Memory B cell (primary cell): ENCODE results near the gene QKI.

Experiments
- ATAC-seq: fragments of 150-1000 bp; cut with Tn5 transposase; 2 replicates; pipeline ENCODE4 v1.10.0; 2021; ENCODE audit warnings: low read depth, mild to moderate bottlenecking, moderate library complexity
- DNase-seq, 2 donors: peaks; one replicate each; pipeline ENCODE4 v3.0.0; 2022; ENCODE audit warnings: low spot score in 2 of 2
- H3K27ac Mint-ChIP-seq: one replicate; pipeline ENCODE4 v1.8.0; 2022; ENCODE audit warnings: mild to moderate bottlenecking, moderate library complexity, mixed read lengths
- H3K27me3 Mint-ChIP-seq: one replicate; pipeline ENCODE4 v1.8.0; 2022; ENCODE audit warnings: mixed read lengths
- H3K36me3 Mint-ChIP-seq: one replicate; pipeline ENCODE4 v1.8.0; 2022; ENCODE audit warnings: mild to moderate bottlenecking, mixed read lengths
- H3K4me1 Mint-ChIP-seq: one replicate; pipeline ENCODE4 v1.8.0; 2022; ENCODE audit warnings: mixed read lengths
- H3K4me3 Mint-ChIP-seq: one replicate; pipeline ENCODE4 v1.8.0; 2022; ENCODE audit warnings: mild to moderate bottlenecking, moderate library complexity, mixed read lengths
- H3K9me3 Mint-ChIP-seq: one replicate; pipeline ENCODE4 v1.8.0; 2022; ENCODE audit warnings: mixed read lengths

Gene QKI

DNA sequence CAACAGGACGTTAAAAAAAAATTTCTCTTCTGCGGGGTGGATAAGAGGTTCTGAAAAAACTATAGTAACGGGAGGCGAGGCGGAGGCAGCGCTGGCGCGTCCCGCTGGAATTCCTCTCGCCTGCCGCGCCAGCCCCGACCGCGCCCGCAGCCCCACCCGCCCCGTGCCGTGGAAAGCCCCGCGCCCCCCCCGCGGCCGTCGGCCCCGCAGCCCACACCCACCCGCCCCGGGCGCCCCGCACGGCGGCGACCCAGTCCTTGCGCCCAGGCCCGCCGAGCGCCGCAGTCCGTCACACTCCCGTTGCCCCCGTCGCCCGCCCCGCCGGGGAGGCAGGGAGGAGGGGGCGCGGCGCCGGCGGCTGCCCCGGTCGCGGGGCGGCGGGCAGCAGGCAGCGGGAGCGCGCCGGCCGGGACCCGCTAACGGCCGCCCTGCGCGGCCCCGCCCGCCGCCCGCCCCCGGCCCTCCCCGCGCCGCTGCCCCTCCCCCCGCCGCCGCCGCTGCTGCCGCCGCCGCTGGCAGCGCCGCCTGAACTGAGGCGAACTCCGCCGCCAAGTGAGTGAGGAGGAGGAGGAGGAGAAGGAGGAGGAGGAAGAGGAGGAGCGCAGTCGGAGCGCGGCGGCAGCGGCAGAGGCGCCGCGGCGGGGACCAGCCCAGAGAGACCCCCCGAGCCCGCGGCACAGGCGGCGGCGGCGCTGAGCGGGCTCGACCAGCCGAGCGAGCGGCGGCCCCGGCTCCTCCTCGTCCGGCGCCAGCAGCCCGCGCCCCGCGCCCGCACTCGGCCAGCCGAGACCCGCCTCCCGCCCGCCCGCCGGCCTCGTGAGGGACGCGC is at the start of gene QKI:
QKI (plus strand) TSS at position 602 of the 829 bp plus-strand sequence. CDS start 476 bp downstream, outside the sequence.
- H3K4me1 Mint-ChIP-seq: peaks cover 17% of the 10 kb centered on the region
- H3K36me3 Mint-ChIP-seq: peaks cover 3% of the 10 kb centered on the region
- H3K27me3 Mint-ChIP-seq: no peaks in the 10 kb centered on the region
- DNase-seq (peak; percentile 72 to 74), ATAC-seq (peak; percentile 43)
- peak within 1 kb of the TSS; percentile 90 for H3K4me3 Mint-ChIP-seq
- H3K9me3 Mint-ChIP-seq: no peaks in the 10 kb centered on the region
- peak within 1 kb of the TSS; percentile 91 for H3K27ac Mint-ChIP-seq

GRCh38 chr6:163366288-163366687 is 48.2 kb upstream of the QKI start:
- H3K27me3 Mint-ChIP-seq: peaks cover 15% of the 10 kb centered on the region
- no peaks in the 10 kb centered on the region for H3K9me3 Mint-ChIP-seq
- DNase-seq (no peak), ATAC-seq (no peak)
- H3K27ac Mint-ChIP-seq: no peak overlapping the region
- H3K4me3 Mint-ChIP-seq: no peak overlapping the region
- peaks cover 5% of the 10 kb centered on the region for H3K4me1 Mint-ChIP-seq
- H3K36me3 Mint-ChIP-seq: no peaks in the 10 kb centered on the region

DNA sequence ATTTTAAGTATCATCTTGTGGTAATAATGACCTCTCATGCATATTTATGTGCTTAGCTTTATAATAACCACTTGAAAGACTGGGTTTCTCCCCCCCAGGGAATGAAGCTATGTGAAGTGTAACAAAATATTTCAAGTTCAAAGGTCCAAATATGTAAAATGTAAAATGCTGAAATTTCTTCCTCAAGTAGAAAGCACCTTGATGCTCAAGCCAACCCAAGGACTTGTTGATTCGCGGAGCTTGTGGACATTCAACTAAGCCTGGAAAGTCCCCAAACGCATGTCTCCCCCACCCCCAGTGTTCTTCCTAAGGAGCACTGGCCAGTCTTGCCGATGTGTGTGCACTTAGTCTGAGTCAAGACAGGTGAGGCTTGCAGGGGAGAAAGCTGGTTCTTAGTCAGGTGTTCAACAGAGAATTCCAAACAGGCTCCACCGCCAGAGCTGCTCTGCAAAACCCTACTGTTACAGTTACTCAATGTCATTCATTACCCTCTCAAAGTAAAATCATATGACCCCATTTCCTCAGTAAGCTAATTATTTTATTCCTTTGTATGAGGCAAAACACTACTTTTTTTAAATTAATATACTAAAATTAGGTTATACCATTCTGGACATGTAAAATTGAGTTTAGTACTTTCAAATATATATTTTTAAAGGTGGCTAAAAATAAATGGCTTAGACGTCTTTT is 46.9 kb upstream of the QKI start:
- no peak for ATAC-seq
- Mint-ChIP-seq H3K36me3 (no peaks in the 10 kb centered on the region), H3K4me3 (no peak overlapping the region), H3K4me1 (peaks cover 5% of the 10 kb centered on the region), H3K27ac (no peak overlapping the region), H3K27me3 (peaks cover 12% of the 10 kb centered on the region), H3K9me3 (no peaks in the 10 kb centered on the region)
- no peak for DNase-seq

- Mint-ChIP-seq H3K4me1 (peaks cover 5% of the 10 kb centered on the region), H3K27me3 (peaks cover 17% of the 10 kb centered on the region)
- ATAC-seq: no peak
Measured at GRCh38 chr6:163369141-163369540, 45.4 kb upstream of the QKI start.

DNA sequence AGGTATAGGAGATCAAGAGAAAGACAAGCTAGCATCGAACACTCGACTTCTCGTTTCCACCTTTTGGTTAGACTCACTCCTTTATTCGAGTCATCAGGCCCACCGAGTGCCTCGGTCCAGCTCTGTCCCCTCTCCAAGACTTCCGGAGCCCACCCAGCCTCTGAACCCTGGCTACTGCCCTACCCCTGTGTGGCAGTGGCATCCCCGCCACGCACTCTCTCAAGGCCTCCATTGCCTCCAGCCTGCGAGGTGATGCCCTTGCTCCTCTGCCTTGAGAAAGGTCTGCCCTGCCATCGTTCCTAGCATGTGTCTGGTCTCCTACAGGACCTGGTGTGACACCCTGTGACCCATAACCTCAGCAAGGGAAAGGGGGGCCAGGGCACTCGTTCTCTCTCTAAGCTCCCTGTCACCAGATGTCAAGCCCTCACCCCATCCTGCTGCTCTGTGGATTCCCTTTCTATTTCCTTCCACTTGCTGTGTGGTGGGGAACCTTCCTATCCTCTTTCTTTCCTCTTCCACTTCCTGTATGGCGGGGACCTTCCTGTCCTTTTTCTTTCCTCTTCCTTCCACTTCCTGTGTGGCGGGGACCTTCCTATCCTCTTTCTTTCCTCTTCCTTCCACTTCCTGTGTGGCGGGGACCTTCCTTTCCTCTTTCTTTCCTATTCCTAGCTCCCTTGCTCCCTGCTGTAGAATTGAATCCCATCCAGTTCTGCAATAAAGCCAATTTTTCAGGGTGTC is 44.7 kb upstream of the QKI start:
- ATAC-seq: no peak
- no peaks in the 10 kb centered on the region for H3K9me3 Mint-ChIP-seq
- no peak overlapping the region for H3K4me3 Mint-ChIP-seq
- H3K27ac Mint-ChIP-seq: no peak overlapping the region
- no peak for DNase-seq
- H3K4me1 Mint-ChIP-seq: peaks cover 5% of the 10 kb centered on the region
- peaks cover 17% of the 10 kb centered on the region for H3K27me3 Mint-ChIP-seq
- no peaks in the 10 kb centered on the region for H3K36me3 Mint-ChIP-seq

More at GRCh38 chr6:163369141-163369540, 45.4 kb upstream of the QKI start:
- Mint-ChIP-seq H3K4me3 (no peak overlapping the region), H3K36me3 (no peaks in the 10 kb centered on the region), H3K27ac (no peak overlapping the region), H3K9me3 (no peaks in the 10 kb centered on the region)
- no peak for DNase-seq

DNA sequence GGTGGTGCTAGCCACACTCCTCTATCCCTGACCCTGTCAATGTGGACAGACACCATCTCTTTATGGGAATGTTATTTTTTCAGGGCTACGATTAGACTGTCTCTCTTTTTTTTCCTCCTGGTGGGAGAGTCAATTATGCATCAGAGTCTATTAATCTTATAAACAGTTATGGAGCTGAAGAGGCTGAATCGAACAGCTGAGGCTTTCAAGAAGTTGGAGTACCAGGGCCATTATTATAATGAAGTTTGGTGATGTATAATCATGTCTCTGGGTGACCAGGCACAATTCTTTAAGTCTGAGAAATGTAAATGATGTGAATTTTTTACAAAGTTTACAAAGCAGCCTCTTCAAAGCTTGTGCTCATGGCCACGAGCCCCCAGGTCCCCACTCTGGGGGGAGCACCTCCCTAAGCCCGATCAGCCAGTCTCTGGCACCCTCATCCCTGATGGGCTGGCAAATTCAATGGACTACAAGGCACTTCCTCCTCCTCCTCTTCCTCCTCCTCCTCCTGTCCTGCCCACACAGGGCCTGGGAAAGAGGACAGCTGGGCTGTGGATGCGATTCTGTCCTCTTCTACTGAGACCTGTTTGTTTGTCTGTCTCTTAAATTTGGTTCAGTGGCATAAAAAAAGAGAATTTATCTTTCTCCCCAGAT is 43.9 kb upstream of the QKI start:
- H3K27ac Mint-ChIP-seq: no peak overlapping the region
- H3K4me1 Mint-ChIP-seq: peaks cover 5% of the 10 kb centered on the region
- no peaks in the 10 kb centered on the region for H3K36me3 Mint-ChIP-seq
- H3K4me3 Mint-ChIP-seq: no peak overlapping the region
- no peaks in the 10 kb centered on the region for H3K9me3 Mint-ChIP-seq
- H3K27me3 Mint-ChIP-seq: peaks cover 16% of the 10 kb centered on the region
- no peak for ATAC-seq
- no peak for DNase-seq

- Mint-ChIP-seq H3K4me3 (no peak overlapping the region), H3K27ac (no peak overlapping the region), H3K4me1 (peaks cover 5% of the 10 kb centered on the region), H3K36me3 (no peaks in the 10 kb centered on the region), H3K9me3 (no peaks in the 10 kb centered on the region), H3K27me3 (peaks cover 16% of the 10 kb centered on the region)
- no peak for DNase-seq
- ATAC-seq: no peak
Measured at GRCh38 chr6:163371129-163371528, 43.4 kb upstream of the QKI start.

- Mint-ChIP-seq H3K4me1 (peaks cover 5% of the 10 kb centered on the region), H3K27ac (no peak overlapping the region), H3K27me3 (peaks cover 18% of the 10 kb centered on the region), H3K36me3 (no peaks in the 10 kb centered on the region), H3K9me3 (no peaks in the 10 kb centered on the region), H3K4me3 (no peak overlapping the region)
- DNase-seq: no peak
- ATAC-seq: no peak
Measured at GRCh38 chr6:163373240-163373639, 41.3 kb upstream of the QKI start.

DNA sequence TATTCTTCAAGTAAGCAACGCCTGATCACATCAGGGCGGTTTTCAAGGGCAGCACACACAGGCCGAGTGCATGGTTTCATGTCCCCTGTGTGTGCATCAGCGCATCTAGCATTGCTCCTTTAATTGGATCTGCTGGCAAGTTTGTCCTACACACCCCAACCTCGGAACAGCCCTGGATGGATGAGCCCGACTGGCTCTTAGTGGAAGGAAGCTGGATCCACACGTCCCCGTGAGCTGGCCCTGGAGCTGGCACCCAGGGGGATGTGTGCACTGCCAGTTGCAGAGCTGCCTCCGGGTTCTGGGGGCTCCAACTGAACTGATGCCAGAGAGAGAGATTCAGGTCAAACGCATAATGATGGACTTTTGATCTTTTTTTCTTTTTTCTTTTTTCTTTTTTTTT is 39.2 kb upstream of the QKI start:
- Mint-ChIP-seq H3K36me3 (no peaks in the 10 kb centered on the region), H3K27ac (no peak overlapping the region), H3K4me1 (peaks cover under 1% of the 10 kb centered on the region), H3K4me3 (no peak overlapping the region), H3K27me3 (peaks cover 12% of the 10 kb centered on the region), H3K9me3 (no peaks in the 10 kb centered on the region)
- no peak for ATAC-seq
- no peak for DNase-seq

DNA sequence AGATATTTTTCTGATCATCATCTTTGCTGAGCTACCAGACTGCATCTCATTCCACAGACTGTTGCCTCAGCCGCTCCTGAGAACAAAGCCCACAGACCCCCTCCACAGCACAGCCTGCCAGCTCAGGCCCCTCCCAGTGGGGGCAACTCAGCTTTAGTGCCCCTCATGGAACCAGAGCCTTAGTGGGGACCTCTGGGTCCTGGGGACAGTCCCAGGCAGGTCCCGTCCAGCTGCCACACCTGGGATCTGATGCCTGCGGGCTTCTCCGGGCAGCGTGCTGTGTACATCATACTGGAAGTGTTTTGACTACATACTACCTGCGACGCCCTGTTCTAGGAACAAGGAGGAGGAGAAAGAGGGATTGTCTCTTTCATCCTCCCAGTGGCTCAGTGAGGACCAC is 38.3 kb upstream of the QKI start:
- Mint-ChIP-seq H3K36me3 (no peaks in the 10 kb centered on the region), H3K9me3 (no peaks in the 10 kb centered on the region), H3K4me1 (no peaks in the 10 kb centered on the region), H3K4me3 (no peak overlapping the region), H3K27ac (no peak overlapping the region), H3K27me3 (peaks cover 10% of the 10 kb centered on the region)
- DNase-seq (no peak), ATAC-seq (no peak)

- Mint-ChIP-seq H3K4me3 (no peak overlapping the region), H3K36me3 (no peaks in the 10 kb centered on the region), H3K9me3 (peaks cover under 1% of the 10 kb centered on the region), H3K27ac (no peak overlapping the region), H3K27me3 (peaks cover 12% of the 10 kb centered on the region), H3K4me1 (no peaks in the 10 kb centered on the region)
- ATAC-seq (no peak), DNase-seq (no peak)
Measured at GRCh38 chr6:163377561-163377960, 37.0 kb upstream of the QKI start.

DNA sequence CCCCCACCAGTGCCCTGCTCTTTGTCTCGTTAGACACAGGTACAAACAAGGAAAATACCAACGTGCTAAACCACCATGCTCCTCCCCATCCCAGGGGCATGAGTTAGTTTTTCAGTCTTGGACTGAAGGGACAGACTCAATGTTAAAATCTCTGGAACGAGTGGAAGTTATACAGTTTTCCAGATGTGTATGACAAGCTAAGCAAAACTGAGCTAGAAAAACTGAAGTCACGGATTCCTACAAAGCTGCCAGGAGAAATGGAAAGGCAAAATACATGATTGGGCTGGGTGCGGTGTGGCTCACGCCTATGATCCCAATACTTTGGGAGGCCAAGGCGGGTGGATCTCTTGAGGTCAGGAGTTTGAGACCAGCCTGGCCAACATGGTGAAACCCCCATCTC is 34.3 kb upstream of the QKI start:
- Mint-ChIP-seq H3K4me3 (no peak overlapping the region), H3K9me3 (peaks cover 3% of the 10 kb centered on the region), H3K36me3 (no peaks in the 10 kb centered on the region), H3K27ac (no peak overlapping the region), H3K4me1 (no peaks in the 10 kb centered on the region), H3K27me3 (peaks cover 8% of the 10 kb centered on the region)
- DNase-seq (no peak), ATAC-seq (no peak)

DNA sequence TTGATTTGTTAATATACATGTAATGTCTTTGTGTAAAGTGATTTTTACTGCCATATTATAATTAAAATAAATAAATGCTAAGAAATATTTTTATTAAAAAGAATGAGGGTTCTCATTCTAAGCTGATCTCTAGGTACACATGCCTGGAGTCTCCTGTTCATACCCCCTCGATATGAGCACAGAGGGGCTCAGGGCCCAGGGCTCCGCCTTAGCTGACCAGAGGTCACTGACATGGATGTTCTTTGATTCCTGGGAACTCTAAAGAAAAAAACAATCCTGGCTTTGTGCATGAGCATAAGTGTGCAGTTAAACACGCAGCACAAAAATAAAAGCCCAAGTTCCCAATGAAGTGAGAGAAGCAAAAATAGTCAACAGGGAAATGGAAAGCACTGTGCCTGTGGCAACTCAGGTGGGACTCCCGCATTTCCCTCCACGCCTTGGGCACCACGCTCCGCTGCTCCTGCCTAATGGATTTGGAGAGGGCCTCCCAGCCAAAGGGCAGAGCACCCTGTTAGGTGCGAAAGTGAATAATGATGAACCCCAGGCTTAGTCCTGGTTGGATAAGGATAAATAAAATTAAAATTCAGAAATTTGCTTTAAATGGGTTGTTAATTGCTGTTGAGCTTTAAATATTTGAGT is 33.3 kb upstream of the QKI start:
- ATAC-seq (no peak), DNase-seq (no peak)
- no peaks in the 10 kb centered on the region for H3K36me3 Mint-ChIP-seq
- H3K4me1 Mint-ChIP-seq: no peaks in the 10 kb centered on the region
- H3K4me3 Mint-ChIP-seq: no peak overlapping the region
- peaks cover 8% of the 10 kb centered on the region for H3K27me3 Mint-ChIP-seq
- H3K9me3 Mint-ChIP-seq: peaks cover 3% of the 10 kb centered on the region
- no peak overlapping the region for H3K27ac Mint-ChIP-seq
